ENCODE data around the gene POLA2. TPM values are rescaled to one million over a fixed set of nuclear protein-coding genes. Genes with fewer than 3 reads are reported as not detected.

The POLA2 gene
- polyA plus RNA-seq, 1 experiment: 11.8 TPM

DNA sequence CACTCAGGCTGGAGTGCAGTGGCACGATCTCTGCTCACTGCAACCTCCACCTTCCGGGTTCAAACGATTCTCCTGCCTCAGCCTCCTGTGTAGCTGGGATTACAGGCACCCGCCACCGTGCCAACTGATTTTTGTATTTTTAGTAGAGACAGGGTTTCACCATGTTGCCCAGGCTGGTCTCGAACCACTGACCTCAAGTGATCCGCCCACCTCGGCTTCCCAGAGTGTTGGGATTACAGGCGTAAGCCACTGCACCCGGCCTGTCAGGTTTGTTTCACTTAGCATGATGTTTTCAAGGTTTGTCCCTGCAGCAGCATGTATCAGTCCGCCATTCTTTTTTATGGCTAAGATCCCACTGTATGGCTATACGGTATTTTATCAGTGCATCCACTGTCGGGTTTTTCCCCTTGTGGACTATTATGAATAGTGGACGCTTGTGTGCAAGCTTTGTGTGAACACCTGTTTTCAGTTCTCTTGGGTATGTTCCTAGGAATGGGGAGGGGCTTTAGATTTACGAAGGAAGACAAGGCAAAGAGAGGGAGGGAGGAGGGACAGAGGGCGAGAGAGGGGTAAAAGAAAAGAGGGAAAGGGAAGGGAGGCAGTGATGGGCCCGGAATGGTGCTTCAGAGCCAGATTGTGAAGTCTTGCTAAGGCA, 39.0 kb downstream of the POLA2 start:
- POLR2A ChIA-PET: no interaction called here

DNA sequence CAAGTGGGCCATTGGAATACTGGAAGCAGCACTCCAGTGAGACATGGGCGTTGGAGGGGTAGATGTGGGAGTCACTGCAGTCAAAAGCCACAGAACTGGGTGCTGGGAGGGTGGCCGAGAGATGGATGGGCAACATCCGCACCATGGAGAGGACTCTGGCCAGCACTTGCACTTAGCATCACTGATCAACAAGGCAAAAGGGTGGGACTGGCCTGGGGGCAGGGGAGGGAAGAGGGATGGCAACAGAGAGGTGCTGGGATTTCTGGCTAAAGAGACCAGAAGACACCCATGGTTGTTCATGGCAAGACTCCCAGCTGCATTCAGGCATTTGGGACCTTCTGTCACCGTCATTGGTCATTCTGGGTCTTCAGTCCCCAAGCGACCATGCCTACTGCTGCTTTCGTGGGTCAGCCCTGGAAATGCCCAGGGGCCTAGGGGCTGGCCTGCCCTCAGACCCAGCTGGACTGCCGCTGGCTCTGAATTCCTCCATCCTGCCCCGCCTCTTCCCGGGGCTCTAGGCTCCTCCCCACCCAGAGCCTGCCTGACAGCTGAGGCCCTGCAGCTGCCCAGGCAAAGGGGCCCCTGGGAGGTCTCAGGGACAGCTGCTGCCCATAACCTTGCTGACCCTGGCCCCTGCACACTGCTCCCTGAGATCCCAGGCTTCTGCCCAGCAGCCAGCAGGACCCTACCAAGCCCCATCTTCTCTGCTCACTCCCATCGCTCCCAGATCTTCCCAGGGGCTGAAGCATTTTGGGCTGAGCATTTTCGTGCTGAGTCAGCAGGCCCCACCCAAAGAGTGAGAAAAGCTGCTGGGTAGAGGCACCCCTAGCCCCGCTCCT, 39.9 kb downstream of the POLA2 start:
- Histone ChIP-seq H3K4me3 (ENCODE audit: low read depth, low read length) (no peak overlapping the region), H3K36me3 (ENCODE audit: control insufficient read depth, insufficient read depth, low read length) (no peaks in the 10 kb centered on the region), H3K27me3 (ENCODE audit: control insufficient read depth, insufficient read depth, low read length) (no peaks in the 10 kb centered on the region)
- ChIA-PET CTCF (interaction anchor here (1.1 to 23.0 kb wide), 3 partner anchors 10 to 14 kb away, joined by 3 to 273 read pairs (median 6); partner anchors contain the start of gene CDC42EP2), POLR2A (no interaction called here)
- no peak for DNase-seq (ENCODE audit: low read depth)
- TF ChIP-seq, protein P1, sequence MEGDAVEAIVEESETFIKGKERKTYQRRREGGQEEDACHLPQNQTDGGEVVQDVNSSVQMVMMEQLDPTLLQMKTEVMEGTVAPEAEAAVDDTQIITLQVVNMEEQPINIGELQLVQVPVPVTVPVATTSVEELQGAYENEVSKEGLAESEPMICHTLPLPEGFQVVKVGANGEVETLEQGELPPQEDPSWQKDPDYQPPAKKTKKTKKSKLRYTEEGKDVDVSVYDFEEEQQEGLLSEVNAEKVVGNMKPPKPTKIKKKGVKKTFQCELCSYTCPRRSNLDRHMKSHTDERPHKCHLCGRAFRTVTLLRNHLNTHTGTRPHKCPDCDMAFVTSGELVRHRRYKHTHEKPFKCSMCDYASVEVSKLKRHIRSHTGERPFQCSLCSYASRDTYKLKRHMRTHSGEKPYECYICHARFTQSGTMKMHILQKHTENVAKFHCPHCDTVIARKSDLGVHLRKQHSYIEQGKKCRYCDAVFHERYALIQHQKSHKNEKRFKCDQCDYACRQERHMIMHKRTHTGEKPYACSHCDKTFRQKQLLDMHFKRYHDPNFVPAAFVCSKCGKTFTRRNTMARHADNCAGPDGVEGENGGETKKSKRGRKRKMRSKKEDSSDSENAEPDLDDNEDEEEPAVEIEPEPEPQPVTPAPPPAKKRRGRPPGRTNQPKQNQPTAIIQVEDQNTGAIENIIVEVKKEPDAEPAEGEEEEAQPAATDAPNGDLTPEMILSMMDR (IDR thresholded peaks at IDR 0.05; ENCODE audit: insufficient read depth, low read depth, low read length): no peak

More for the DNA sequence above, 39.0 kb downstream of the POLA2 start:
- no peak for DNase-seq (ENCODE audit: low read depth)
- Histone ChIP-seq H3K4me3 (ENCODE audit: low read depth, low read length) (no peak overlapping the region), H3K36me3 (ENCODE audit: control insufficient read depth, insufficient read depth, low read length) (no peaks in the 10 kb centered on the region), H3K27me3 (ENCODE audit: control insufficient read depth, insufficient read depth, low read length) (no peaks in the 10 kb centered on the region)
- TF ChIP-seq, protein P1 (IDR thresholded peaks at IDR 0.05; ENCODE audit: insufficient read depth, low read depth, low read length): no peak
- CTCF ChIA-PET: interaction anchor here (1.6 to 23.0 kb wide), 2 partner anchors 11 to 15 kb away, joined by 6 to 273 read pairs; partner anchors contain the start of gene CDC42EP2

DNA sequence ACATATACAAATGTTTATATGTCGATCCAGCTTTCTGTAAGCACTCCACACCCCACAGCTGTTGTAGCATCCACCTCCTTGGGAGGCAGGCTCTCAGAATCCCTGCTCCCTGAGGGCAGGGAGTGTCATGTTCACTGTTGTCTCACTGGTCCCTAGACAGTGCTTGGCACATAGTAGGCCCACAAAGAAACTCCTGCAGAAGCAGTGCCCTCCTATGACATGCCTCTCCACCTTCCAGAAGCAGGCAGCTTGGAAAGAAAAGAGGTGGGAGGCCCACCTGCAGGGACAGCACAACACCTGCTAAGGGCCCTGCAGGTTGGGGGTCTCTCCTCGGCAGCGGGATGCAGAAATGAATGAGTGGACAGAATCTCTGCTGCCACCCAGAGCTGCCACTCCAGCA, 41.8 kb downstream of the POLA2 start:
- CTCF ChIA-PET: interaction anchor here (23.0 kb wide), 1 partner anchor 13 kb away, joined by 273 read pairs; the partner anchor contains the start of gene CDC42EP2
- TF ChIP-seq, protein P1 (IDR thresholded peaks at IDR 0.05; ENCODE audit: insufficient read depth, low read depth, low read length): no peak
- no peak for DNase-seq (ENCODE audit: low read depth)
- POLR2A ChIA-PET: no interaction called here
- no peak overlapping the region for H3K4me3 ChIP-seq (ENCODE audit: low read depth, low read length)
- H3K27me3 ChIP-seq (ENCODE audit: control insufficient read depth, insufficient read depth, low read length): no peaks in the 10 kb centered on the region
- H3K36me3 ChIP-seq (ENCODE audit: control insufficient read depth, insufficient read depth, low read length): no peaks in the 10 kb centered on the region

DNA sequence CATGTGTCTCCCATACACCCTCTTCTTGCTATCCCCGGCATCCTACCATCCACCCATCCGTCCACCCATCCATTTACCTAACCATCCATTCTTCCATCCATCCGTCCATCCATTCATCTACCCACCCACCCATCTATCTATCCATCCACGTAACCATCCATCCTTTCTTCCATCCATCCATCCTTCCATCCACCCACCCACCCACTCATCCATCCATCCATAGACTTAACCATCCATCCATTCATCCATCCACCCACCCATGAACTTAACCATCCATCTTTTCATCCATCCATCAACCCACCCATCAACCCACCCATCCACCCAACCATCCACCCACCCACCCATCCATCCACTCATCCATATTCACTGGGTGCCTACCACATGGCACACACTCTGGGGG, 42.3 kb downstream of the POLA2 start:
- Histone ChIP-seq H3K4me3 (ENCODE audit: low read depth, low read length) (no peak overlapping the region), H3K36me3 (ENCODE audit: control insufficient read depth, insufficient read depth, low read length) (no peaks in the 10 kb centered on the region), H3K27me3 (ENCODE audit: control insufficient read depth, insufficient read depth, low read length) (no peaks in the 10 kb centered on the region)
- TF ChIP-seq, protein P1 (IDR thresholded peaks at IDR 0.05; ENCODE audit: insufficient read depth, low read depth, low read length): no peak
- CTCF ChIA-PET: interaction anchor here (23.0 kb wide), 1 partner anchor 12 kb away, joined by 273 read pairs; the partner anchor contains the start of gene CDC42EP2
- DNase-seq (ENCODE audit: low read depth): no peak
- POLR2A ChIA-PET: no interaction called here

DNA sequence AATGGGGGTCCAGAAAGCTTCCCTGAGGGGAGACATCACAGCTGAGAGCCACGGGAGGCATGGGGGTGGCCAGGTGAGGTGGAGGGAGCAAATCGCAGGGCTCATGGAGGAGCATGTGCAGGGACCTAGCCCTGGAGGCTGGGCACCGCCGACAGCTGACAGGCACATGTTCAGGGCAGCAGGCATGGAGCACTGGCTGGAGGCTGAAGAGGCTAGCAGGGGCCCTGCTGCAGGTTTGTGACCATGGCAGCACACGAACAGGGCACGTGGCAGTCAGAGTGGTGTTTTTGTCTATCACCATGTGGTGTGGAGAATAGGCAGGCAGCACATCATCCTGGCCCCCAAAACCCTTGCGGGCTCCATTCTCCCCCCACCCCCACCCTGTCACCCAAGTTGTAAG, 42.9 kb downstream of the POLA2 start:
- Histone ChIP-seq H3K27me3 (ENCODE audit: control insufficient read depth, insufficient read depth, low read length) (no peaks in the 10 kb centered on the region), H3K36me3 (ENCODE audit: control insufficient read depth, insufficient read depth, low read length) (no peaks in the 10 kb centered on the region), H3K4me3 (ENCODE audit: low read depth, low read length) (no peak overlapping the region)
- no peak for DNase-seq (ENCODE audit: low read depth)
- TF ChIP-seq, protein P1 (IDR thresholded peaks at IDR 0.05; ENCODE audit: insufficient read depth, low read depth, low read length): no peak
- CTCF ChIA-PET: interaction anchor here (1.2 to 23.0 kb wide), 3 partner anchors 10 to 29 kb away, joined by 3 to 273 read pairs (median 3); partner anchors contain the start of gene CDC42EP2
- POLR2A ChIA-PET: no interaction called here
